Measurements from ENCODE around the gene AGBL1.

GRCh38 chr15:86275361-86275760 lies 195.7 kb downstream of the AGBL1 start:
- TF ChIP-seq, protein P1, sequence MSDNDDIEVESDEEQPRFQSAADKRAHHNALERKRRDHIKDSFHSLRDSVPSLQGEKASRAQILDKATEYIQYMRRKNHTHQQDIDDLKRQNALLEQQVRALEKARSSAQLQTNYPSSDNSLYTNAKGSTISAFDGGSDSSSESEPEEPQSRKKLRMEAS (IDR thresholded peaks at IDR 0.05), result no peak
- TF ChIP-seq NFIC (IDR thresholded peaks at IDR 0.05), result no peak
- no peak for TF ChIP-seq TCF12 (IDR thresholded peaks at IDR 0.05; ENCODE audit: low read depth)
- TF ChIP-seq, protein P2, sequence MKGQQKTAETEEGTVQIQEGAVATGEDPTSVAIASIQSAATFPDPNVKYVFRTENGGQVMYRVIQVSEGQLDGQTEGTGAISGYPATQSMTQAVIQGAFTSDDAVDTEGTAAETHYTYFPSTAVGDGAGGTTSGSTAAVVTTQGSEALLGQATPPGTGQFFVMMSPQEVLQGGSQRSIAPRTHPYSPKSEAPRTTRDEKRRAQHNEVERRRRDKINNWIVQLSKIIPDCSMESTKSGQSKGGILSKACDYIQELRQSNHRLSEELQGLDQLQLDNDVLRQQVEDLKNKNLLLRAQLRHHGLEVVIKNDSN (IDR thresholded peaks at IDR 0.05), result no peak
- TF ChIP-seq TAF1 (IDR thresholded peaks at IDR 0.05; ENCODE audit: low read depth), result no peak
- no peak for TF ChIP-seq RAD21 (IDR thresholded peaks at IDR 0.05; ENCODE audit: low read depth)
- TF ChIP-seq, protein P3, sequence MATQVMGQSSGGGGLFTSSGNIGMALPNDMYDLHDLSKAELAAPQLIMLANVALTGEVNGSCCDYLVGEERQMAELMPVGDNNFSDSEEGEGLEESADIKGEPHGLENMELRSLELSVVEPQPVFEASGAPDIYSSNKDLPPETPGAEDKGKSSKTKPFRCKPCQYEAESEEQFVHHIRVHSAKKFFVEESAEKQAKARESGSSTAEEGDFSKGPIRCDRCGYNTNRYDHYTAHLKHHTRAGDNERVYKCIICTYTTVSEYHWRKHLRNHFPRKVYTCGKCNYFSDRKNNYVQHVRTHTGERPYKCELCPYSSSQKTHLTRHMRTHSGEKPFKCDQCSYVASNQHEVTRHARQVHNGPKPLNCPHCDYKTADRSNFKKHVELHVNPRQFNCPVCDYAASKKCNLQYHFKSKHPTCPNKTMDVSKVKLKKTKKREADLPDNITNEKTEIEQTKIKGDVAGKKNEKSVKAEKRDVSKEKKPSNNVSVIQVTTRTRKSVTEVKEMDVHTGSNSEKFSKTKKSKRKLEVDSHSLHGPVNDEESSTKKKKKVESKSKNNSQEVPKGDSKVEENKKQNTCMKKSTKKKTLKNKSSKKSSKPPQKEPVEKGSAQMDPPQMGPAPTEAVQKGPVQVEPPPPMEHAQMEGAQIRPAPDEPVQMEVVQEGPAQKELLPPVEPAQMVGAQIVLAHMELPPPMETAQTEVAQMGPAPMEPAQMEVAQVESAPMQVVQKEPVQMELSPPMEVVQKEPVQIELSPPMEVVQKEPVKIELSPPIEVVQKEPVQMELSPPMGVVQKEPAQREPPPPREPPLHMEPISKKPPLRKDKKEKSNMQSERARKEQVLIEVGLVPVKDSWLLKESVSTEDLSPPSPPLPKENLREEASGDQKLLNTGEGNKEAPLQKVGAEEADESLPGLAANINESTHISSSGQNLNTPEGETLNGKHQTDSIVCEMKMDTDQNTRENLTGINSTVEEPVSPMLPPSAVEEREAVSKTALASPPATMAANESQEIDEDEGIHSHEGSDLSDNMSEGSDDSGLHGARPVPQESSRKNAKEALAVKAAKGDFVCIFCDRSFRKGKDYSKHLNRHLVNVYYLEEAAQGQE (IDR thresholded peaks at IDR 0.05; ENCODE audit: low read depth), result no peak
- no peak for TF ChIP-seq YY1 (IDR thresholded peaks at IDR 0.05; ENCODE audit: low read depth)
- TF ChIP-seq CREB1 (IDR thresholded peaks at IDR 0.05; ENCODE audit: low read depth), result no peak
- no peak for TF ChIP-seq EP300 (IDR thresholded peaks at IDR 0.05; ENCODE audit: borderline replicate concordance)
- TF ChIP-seq ZBTB7A (IDR thresholded peaks at IDR 0.05; ENCODE audit: low read depth), result no peak
- TF ChIP-seq CEBPB (IDR thresholded peaks at IDR 0.05), result no peak
- no peak for TF ChIP-seq TEAD4 (IDR thresholded peaks at IDR 0.05)
- no peak for TF ChIP-seq EGR1 (IDR thresholded peaks at IDR 0.05)

Data from Ishikawa (cell line).